ENCODE data around the gene NXPE1.
"Not testable (repeated sequence)": the region's sequence is repeated elsewhere in the genome, so short reads cannot be mapped to it uniquely, and the experiment has no call there.

The NXPE1 gene

DNA sequence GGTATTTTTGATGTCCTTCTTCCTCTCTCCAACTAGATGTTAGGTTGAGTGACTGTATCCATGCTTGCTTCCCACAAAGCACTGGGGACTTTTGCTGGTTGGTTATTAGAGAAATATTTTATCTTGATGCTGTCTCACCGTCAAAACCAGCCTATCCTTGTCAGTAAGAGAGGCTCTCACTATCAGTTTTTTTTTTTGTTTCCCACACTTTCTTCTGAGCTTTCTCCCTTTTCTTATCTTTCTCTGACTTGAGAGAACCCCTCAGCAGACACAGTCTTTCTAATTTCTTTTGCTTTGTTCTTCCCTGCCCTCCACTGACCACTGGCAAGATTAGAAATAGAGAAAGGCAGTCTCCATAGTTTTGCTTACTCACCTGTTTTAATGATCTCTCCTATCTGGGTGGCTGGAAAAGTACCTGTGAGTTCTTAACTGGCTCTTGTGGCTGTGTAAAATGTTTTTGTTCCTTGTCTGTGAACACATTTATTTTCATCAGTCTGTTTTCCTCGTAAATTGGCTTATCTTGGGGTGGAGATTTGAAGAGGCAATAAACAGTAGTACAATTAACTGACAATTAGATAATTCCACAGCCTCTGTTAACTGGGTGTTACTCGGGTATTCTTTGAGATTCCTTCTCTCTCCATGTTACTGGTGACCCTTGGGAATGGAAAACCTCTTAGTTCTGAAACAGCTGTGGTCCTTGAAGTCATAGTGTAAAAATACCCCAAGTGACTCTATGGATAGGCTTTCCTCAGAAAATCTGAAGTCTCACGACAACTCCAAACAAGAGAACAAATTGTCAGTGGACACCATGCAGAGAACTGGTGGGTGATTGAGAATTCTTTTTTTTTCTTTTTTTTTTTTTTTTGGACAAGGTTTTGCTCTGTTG is at the start of gene NXPE1:
TSS of gene NXPE1 (minus strand) at position 457 of the 886 bp plus-strand sequence. CDS start 8,680 bp downstream, outside the sequence.
- no peak for DNase-seq

DNA sequence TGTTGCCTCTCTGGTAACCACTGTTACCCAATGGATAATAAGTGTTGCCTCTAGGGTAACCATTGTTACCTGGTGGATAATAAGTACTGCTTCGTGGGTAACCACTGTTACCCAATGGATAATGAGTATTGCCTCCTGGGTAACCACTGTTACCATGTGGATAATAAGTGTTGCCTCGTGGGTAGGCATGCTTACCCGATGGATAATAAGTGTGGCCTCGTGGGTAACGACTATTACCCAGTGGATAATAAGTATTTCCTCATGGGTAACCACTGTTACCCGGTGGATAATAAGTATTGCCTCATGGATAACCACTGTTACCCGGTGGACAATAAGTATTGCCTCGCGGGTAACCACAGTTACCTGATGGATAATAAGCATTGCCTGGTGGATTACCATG is 49.7 kb upstream of the NXPE1 start:
- DNase-seq = no peak

DNA sequence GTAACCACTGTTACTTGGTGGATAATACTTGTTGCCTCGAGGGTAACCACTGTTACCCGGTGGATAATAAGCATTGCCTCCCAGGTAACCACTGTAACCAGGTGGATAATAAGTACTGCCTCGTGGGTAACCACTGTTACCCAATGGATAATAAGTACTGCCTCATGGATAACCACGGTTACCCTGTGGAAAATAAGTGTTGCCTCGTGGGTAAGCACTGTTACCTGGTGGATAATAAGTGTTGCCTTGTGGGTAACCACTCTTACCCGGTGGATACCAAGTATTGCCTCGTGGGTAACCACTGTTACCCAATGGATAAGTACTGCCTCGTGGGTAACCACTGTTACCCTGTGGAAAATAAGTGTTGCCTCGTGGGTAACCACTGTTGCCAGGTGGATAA is 48.9 kb upstream of the NXPE1 start:
- DNase-seq = not testable (repeated sequence)

DNA sequence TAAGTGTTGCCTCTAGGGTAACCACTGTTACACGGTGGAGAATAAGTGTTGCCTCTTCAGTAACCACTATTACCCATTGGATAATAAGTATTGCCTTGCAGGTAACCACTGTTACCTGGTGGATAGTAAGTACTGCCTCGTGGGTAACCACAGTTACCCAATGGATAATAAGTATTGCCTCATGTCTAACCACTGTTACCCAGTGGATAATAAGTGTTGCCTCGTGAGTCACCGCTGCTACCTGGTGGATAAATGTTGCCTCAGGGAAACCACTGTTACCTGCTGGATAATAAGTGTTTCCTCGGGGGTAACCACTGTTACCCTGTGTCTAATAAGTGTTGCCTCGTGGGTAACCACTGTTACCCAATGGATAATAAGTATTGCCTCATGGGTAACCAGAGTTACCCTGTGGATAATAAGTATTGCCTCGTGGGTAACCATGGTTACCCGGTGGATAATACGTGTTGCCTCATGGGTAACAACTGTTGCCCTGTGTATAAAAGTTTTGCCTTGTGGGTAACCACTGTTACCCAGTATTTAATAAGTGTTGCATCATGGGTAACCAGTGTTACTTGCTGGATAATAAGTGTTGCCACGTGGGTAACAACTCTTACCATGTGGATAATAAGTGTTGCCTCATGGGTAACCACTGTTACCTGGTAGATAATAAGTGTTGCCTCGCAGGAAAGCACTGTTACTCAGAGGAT is 48.2 kb upstream of the NXPE1 start:
- DNase-seq = no peak

DNA sequence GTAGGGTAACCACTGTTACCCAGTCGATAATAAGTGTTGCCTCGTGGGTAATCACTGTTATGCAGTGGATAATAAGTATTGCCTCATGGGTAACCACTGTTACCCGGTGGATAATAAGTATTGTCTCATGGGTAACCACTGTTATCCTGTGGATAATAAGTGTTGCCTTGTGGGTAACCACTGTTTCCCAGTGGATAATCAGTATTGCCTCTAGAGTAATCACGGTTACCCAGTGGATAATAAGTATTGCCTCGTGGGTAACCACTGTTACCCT is 47.1 kb upstream of the NXPE1 start:
- DNase-seq = not testable (repeated sequence)

DNA sequence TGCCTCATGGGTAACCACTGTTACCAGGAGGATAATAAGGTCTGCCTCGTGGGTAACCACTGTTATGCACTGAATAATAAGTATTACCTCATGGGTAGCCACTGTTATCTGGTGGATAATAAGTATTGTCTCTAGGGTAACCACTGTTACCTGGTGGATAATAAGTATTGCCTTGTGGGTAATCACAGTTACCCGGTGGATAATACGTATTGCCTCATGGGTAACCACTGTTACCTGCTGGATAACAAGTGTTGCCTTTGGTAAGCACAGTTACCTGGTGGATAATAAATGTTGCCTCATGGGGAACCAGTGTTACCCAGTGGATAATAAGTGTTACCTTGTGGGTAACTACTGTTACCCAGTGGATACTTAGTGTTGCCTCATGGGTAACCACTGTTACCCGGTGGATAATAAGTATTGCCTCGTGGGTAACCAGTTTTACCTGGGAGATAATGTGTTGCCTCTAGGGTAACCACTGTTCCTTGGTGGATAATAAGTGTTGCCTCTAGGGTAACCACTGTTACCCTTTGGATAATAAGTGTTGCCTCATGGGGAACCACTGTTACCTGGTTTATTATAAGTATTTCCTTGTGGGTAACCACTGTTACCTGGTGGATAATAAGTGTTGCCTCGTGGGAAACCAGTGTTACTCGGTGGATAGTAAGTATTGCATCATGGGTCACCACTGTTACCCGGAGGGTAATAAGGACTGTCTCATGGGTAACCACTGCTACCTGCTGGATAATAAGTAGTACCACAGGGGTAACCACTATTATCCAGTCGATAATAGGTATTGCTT is 46.5 kb upstream of the NXPE1 start:
- DNase-seq = no peak

DNA sequence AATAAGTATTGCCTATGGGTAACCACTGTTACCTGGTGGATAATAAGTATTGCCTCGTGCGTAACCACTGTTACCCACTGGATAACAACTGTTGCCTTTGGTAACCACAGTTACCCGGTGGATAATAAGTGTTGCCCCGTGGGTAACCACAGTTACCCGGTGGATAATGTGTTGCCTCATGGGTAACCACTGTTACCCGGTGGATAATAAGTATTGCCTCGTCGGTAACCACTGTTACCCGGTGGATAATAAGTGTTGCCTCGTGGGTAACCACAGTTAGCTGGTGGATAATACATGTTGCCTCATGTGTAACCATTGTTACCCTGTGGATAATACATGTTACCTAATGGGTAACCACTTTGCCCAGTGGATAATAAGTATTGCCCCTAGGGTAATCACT is 45.7 kb upstream of the NXPE1 start:
- DNase-seq = no peak

DNA sequence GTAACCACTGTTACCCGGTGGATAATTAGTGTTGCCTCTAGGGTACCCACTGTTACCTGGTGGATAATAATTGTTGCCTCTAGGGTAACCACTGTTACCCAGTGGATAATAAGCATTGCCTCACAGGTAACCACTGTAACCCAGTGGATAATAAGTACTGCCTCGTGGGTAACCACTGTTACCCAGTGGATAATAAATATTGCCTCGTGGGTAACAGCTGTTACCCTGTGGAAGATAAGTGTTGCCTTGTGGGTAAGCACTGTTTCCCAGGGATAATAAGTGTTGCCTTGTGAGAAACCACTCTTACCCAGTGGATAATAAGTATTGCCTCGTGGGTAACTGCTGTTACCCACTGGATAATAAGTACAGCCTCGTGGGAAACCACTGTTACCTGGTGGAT is 45.2 kb upstream of the NXPE1 start:
- DNase-seq = no peak

DNA sequence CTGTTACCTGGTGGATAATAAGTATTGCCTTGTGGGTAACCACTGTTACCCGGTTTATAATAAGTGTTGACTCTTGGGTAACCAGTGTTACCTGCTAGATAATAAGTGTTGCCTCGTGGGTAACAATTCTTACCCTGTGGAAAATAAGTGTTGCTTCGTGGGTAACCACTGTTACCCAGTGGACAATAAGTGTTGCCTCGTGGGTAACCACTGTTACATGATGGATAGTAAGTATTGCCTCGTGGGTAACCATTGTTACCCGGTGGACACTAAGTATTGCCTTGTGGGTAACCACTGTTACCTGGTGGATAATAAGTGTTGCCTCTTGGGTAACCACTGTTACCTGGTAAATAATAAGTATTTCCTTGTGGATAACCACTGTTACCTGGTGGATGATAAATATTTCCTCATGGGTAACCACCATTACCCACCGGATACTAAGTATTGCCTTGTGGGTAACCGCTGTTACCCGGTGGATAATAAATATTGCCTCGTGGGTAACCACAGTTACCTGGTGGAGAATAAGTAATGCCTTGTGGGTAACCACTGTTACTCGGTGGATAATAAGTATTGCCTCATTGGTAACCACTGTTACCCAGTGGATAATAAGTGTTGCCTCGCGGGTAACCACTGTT is 44.6 kb upstream of the NXPE1 start:
- DNase-seq = no peak

DNA sequence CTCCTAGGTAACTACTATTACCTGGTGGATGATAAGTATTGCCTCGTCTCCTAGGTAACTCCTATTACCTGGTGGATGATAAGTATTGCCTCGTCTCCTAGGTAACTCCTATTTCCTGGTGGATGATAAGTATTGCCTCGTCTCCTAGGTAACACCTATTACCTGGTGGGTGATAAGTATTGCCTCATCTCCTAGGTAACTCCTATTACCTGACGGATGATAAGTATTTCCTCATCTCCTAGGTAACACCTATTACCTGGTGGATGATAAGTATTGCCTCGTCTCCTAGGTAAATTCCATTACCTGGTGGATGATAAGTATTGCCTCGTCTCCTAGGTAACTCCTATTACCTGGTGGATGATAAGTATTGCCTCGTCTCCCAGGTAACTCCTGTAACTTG is 43.5 kb upstream of the NXPE1 start:
- DNase-seq = not testable (repeated sequence)

DNA sequence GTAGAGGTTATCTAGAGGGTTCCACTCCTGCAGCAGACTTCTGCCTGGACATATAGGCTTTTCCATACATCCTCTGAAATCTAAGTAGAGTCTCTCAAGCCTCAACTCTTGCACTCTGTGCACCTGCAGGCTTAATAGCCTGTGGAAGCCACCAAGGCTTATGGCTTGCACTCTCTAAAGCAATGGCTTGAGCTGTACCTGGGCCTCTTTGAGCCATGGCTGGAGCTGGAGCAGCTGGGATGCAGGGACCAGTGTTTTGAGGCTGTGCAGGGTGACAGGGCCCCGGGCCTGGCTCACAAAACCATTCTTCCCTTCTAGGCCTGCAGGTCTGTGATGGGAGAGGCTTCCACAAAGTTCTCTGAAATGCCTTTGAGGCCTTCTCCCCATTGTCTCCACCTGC is 38.8 kb upstream of the NXPE1 start:
- no peak for DNase-seq

DNA sequence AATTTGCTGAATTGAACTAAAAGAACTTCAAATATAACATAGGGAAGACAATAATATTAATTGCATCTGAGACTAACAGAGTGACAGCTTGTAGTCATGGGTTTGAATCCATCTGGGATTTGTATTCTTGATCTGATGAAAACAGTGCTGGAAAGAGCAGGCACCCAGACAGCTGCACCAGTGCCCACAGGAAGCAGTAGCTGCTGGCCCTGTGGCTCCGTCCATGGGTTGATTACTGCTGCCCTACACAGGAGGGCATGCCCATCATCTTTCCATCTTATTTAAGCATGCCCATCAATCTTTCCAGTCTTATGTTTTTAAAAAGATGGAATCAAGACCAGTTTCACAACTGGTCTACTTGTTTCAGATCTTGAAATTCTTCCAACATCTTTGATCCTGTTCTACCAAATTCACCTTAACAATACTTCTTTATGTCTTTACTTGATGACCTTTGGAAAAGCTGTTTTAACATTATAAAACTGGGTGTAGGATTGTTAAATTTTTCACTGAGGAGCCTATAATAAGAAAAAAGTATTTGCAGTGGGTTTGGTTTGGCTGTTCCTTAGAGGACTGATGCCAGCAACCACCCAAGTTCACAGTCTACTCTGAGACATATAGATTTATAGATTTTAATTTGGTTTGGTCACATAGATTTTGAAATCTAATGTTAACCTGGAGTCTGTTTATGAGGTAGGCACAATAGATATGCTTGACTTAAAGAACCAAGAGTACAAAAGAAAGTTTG is 36.7 kb upstream of the NXPE1 start:
- DNase-seq = no peak

DNA sequence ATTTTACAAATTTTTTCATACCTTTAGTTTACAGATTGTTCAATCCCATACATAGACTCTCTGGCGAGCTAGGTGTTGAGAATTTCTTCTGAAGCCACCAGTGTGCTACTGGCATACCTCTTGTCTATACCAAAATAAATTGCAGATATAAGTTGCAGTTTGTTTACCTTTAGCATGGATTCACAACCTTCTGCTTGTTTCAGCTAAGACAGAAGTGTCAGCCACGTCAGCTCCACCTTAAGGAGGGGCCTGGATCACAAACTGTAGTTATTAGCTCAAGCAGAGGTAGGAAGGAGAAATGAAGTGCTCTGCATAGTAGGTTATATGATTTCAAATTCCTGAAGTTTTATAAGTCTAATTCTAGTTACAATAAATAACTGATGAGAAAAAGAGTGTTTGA is 35.9 kb upstream of the NXPE1 start, which contains the start of gene NXPE4:
TSS of gene NXPE4 (minus strand) at position 216 of the 400 bp plus-strand sequence. CDS start 1,027 bp downstream, outside the sequence.
- no peak for DNase-seq

DNA sequence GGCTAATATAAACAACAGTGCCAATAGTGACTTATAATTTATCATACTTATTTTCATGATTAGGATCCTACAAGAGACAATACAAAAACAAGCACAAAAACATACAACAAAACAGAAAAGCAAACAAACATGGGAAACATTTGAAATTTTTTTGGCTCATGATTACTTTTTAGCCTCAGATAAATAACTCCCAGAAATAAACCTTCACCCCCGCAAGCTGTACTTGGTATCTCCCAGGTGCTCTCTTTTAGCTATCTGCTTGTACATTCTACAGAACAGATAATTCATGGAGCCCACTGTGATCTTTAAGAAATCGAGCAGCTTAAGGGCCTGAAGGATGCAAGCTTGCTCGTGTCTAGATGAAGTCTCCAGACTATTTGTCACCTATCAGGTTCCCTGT is 35.0 kb upstream of the NXPE1 start:
- no peak for DNase-seq

DNA sequence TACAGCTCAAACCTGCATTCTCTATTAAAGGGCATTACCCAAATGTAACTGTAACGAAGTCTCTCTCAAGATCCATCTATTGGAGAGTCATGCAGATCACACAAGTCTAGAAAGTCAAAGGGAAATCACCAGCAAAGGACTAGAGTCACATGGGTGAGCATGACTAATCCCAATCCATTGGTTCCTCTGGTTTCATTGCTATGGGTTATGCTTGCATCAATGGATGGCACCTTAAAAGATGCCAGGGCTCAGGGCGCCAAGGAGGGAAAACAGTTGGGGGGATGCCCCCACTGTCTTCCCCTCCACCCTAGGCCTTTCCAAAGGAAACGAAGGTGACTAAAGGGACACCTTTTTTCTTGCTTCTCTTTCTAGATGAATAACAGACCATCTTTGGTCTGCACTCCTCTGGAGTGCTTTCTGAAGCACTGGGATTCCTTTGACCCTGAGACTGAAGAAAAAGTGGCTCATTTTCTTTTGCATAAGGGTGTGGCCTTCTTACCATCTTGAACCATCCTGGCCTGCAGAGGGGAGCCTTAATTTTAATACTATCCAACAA is 27.8 kb upstream of the NXPE1 start:
- DNase-seq = no peak

DNA sequence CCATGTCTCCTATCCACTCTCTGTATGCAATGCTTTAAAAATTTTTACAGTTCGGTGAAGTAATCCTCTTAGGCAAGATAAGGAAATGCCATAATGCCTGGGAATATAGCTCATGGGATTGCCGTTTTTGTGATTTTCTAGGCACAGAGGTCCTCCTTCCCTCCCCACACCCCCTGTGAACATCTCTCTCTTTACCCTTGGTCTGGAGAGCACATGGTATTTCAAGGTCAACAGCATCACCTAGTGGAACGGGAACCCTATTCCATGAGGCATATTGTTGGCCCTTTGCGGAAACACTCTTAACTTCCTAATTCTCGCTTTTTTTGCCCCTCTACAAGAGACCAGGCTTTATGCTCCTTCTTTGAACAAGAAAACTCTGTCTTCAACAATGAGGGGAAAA is 27.1 kb upstream of the NXPE1 start:
- no peak for DNase-seq

DNA sequence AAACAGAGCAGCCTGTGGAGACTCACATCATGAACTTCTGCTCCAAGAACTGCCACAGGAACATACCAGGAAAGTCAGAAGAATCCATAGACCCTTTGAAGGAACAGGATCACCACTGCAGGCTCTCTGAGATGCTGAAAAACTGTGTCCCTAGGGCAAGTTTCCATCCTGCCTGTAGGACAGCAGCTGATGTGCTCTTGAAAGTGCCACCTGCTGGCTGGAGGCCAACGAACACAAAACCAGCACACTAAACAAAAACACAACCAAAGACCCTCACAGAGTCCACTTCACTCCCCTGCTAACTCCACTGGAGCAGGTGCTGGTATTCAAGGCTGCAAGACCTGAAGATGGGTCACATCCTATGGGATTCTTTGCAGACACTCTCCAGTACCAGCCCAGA is 12.0 kb upstream of the NXPE1 start:
- DNase-seq = no peak

DNA sequence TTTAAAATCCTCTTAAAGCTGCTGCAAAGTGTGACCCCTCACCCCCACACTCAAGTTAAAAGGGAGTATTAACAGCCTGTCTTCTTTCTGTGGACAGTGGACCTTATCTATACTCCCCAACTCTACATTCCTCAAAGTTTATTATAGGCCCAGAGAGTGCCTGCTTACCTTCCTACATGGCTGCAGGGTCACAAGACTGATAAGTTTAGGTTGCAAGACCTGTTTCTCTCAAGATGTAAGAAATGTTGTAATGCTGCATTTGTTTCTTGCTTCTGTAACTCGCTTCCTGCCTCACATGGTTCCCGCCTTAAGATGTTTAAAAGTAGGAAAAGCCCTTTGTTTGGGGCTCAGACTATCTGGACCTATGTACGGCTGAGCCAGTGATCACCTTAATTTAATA is 10.1 kb upstream of the NXPE1 start:
- DNase-seq = no peak

DNA sequence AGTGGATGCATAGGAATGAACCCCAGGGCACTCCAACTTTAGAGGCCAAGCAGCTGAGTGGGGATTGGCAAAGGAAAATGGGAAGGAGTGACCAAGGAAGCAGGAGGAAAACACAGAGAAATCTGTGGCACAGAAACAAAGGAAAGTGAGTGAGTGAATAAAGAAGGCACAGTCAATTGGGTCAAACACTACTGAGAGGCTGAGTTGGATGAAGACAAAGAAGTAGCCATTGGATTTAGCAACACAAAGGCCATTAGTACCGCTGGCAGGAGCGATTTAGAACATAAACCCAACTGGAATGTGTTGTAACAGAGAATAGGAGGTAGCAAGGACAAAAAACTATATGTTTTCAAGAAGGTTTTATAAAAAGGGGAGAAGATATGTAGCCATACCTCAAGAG is 6.6 kb upstream of the NXPE1 start:
- no peak for DNase-seq

DNA sequence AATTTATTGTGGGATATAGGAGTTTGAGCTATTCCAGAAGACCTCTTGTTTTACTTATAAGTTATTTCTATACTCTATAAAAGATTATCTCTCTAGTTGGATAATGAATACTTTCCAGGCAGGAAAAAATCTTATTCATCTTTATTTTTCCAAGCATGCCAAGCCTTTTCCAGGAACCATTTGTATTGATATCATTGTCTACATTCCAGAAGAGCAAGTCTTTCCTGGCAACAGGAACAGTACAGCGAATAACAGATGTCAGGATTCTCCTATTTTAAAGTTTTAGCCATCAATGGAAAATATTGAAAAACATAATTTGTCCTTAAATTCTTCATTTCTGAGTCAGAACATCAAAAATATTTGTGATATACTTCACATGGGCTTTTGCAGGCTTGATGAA is 5.2 kb upstream of the NXPE1 start:
- no peak for DNase-seq

DNA sequence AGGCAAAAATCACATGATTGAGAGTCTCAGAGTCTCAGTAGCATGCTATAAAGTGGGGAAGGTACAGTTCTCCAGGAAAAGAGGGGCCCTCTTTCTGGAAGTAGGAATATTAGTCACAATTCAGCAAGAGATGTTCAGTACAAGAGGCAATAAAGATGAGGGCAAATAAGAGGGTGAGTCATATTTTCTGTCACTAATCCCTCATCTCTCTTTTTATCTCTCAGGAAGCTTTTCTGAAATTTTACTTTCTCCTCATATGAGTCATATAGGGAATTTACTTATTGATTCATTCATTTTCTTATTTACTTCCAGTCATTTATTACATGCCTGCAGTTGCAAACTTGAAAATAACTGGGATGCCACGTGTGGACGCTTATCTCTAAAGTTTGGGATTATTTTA is 3.4 kb upstream of the NXPE1 start:
- no peak for DNase-seq
